Ectodermal cell (in vitro differentiated cells): Measurements from ENCODE around the gene NHERF2.

Experiments
- H3K27ac ChIP-seq: 2 replicates; pipeline ENCODE4 v1.7.0; 2013; ENCODE audit warnings: mild to moderate bottlenecking, low read depth, low read length; ENCODE audit not compliant: insufficient read depth, poor library complexity, severe bottlenecking
- H3K27me3 ChIP-seq: 2 replicates; pipeline ENCODE4 v1.7.0; 2013; ENCODE audit warnings: mild to moderate bottlenecking, low read length; ENCODE audit not compliant: insufficient read depth, control insufficient read depth, poor library complexity, severe bottlenecking
- H3K36me3 ChIP-seq: one replicate; pipeline ENCODE4 v1.7.0; 2013; ENCODE audit warnings: low read length; ENCODE audit not compliant: control insufficient read depth, insufficient read depth
- H3K4me1 ChIP-seq: one replicate; pipeline ENCODE4 v1.7.0; 2013; ENCODE audit warnings: low read length; ENCODE audit not compliant: control insufficient read depth, insufficient read depth
- H3K4me3 ChIP-seq: 2 replicates; pipeline ENCODE4 v1.7.0; 2013; ENCODE audit warnings: low read depth, low read length, control low read depth; ENCODE audit not compliant: insufficient read depth
- H3K9me3 ChIP-seq: 2 replicates; pipeline ENCODE4 v1.7.0; 2013; ENCODE audit warnings: mild to moderate bottlenecking, low read length, moderate library complexity; ENCODE audit not compliant: control insufficient read depth
- whole genome bisulfite sequencing, 2 experiments: methylation state at CpG; one replicate each; pipeline ENCODE4 v1.1.7; 2013; ENCODE audit warnings: missing lambda C conversion rate in 2 of 2; 5-methylcytosine and 5-hydroxymethylcytosine counted together

The NHERF2 gene

DNA sequence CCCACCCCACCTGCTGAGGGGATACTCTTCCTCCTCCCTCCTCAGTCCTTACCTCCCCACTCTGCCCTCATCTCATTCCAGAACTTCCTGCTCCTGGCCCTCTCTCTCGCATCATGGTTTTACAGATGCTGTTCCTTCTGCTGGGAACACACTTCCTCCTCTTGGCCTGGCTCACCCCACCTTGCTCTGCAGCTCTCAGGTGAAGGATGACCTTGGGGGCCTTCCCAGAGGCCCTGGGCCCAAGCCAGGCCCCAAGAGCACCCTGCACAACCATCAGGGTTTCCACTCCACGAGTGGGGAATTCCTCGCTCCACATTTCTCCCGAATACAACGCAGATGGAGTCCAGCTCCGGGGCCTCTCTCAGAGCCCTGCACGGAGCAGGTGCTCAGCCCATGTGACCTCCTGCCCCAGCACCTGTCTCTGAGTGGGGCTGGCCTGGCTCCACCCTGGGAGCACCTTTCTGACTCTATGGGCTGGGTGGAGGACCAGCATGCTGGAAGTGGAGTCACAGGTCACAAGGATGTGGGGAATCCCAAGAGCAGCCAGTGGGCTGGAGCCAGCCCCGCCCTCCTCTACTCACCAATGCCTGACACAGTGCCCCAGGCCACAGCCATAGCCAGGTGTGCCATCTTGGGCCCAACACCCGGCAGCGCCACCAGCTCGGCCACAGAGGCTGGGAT lies 16.4 kb downstream of the NHERF2 start:
- WGBS, 2 experiments: 96 to 97% methylated on average over 11 of the region's 11 CpGs
- Histone ChIP-seq H3K4me3 (no peak overlapping the region), H3K9me3 (no peaks in the 10 kb centered on the region), H3K36me3 (no peaks in the 10 kb centered on the region), H3K4me1 (no peaks in the 10 kb centered on the region), H3K27me3 (no peaks in the 10 kb centered on the region), H3K27ac (no peak overlapping the region)

DNA sequence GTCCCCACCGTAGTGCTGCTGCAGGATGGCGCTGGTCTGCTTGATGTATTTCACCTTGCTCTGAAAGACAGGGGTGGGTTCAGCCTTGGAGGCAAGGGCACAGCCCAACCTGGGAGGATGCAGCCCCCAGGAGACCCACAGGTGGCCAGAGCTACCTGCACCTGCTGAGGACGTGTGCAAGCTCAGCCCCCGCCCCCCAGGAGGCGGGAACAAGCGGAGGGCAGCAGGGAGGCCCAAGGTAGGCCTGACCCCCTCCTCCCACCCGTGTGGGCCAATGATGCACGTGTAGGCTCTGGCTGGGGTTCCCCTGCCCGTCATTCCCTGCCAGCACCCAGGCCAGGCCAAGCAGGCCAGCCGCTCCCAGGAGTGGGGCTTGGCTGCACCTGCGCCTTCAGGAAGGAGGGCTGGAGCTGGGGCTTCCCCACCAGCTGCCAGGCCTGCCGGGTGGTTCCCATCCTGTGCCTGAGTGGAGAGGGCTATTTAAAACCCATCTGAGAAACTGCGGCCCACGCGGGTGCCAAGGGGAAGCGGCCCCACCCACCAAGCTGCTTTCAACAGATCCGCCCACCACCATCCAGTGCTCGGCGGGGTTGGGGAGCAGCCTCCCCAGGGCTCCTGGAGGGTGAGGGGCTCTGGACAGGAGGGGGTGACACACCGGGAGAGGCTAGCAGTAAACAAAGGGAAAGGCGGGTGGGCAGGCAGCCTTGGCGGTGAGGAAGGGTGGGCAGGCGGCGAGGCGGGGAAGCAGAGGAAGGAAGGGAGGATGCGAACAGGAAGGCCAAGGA lies 17.2 kb downstream of the NHERF2 start:
- Histone ChIP-seq H3K27ac (no peak overlapping the region), H3K4me3 (no peak overlapping the region), H3K36me3 (no peaks in the 10 kb centered on the region), H3K27me3 (no peaks in the 10 kb centered on the region), H3K9me3 (no peaks in the 10 kb centered on the region), H3K4me1 (no peaks in the 10 kb centered on the region)
- WGBS, 2 experiments: 91 to 93% methylated on average over 26 of the region's 26 CpGs

DNA sequence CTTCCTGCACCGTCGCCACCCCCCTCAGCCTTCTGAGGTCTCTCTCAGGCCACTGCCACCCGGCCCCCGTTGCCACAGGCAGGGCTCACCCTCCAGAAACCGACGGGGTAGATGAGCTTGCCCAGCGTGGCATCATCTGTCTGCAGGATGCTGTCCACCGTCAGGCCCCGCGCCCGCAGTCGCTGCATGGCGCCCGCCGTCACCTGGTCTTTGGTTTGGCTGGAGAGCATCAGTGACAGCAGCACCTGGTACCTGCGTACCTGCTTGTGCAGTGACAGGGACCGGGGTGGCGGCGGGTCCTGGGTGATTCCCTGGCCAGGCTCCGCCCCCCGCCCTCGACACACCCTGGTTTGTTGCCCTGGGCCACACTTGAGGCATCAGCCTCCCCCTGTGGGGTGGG lies 17.8 kb downstream of the NHERF2 start:
- Histone ChIP-seq H3K27ac (no peak overlapping the region), H3K4me3 (no peak overlapping the region), H3K4me1 (no peaks in the 10 kb centered on the region), H3K36me3 (no peaks in the 10 kb centered on the region), H3K27me3 (no peaks in the 10 kb centered on the region), H3K9me3 (no peaks in the 10 kb centered on the region)
- 94 to 96% methylated on average over 22 of the region's 22 CpGs for WGBS, 2 experiments

DNA sequence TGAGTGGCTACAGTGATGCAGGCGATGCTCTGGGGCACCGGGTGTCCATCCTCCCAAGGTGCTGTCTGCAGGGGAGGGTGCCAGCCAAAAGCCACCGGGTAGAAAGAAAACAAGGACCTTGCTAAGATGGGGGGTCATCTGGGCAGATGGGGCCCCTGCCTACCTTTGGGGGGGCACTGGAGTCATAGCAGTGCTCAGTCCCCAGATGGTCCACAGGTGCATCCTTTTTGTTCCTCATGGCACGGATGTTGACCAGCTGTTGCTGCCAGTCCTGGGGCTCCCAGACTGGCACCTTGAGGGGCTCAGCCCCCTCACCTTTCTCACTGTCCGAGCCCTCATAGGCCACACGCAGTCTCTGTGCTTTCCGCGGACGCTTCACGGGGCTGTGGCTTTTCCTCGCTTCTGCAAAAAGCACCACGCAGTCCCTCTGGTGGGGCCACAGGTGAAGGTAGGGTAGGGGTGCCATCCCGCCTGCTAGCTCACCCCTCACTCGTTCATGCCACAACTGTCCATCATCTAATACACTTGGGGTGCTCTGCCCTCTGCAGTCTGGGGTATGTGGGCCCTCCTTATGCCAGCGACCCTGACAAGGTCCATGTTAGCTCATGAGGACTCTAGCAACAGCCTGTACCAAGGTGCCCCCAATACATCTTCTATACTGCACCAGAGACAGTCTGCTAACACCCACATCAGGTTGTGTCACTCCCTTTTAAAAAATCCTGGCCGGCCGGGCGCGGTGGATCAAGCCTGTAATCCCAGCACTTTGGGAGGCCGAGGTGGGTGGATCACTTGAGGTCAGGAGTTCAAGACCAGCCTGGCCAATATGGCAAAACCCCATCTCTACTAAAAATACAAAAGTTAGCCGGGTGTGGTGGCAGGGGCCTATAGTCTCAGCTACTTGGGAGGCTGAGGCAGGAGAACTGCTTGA lies 19.5 kb downstream of the NHERF2 start:
- Histone ChIP-seq H3K4me1 (no peaks in the 10 kb centered on the region), H3K27me3 (no peaks in the 10 kb centered on the region), H3K36me3 (no peaks in the 10 kb centered on the region), H3K27ac (no peak overlapping the region), H3K9me3 (no peaks in the 10 kb centered on the region), H3K4me3 (no peak overlapping the region)
- WGBS, 2 experiments: 92 to 94% methylated on average over 21 of the region's 21 CpGs

DNA sequence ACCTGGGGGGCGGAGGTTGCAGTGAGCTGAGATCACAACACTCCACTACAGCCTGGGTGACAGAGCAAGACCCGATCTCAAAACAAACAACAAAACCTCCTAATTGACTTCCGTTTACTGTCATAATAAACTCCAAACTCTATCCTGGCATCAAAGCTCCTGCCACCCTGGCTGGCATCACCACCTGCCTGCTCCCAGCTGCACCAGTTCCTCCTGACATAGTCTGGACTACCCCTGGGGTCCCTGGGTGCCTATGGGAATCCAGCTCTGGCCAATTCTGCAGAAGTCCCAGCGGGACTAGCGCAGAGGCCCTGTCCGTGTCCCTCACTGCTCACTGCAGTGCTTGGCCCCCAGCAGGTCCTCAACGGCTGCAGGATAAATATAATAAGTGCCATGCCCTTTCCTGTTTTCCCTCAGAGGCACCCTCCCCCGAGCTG lies 20.2 kb downstream of the NHERF2 start:
- Histone ChIP-seq H3K27me3 (no peaks in the 10 kb centered on the region), H3K9me3 (no peaks in the 10 kb centered on the region), H3K4me3 (peak overlapping the region; percentile 92), H3K36me3 (no peaks in the 10 kb centered on the region), H3K4me1 (no peaks in the 10 kb centered on the region), H3K27ac (no peak overlapping the region)
- 40 to 44% methylated on average over 8 of the region's 8 CpGs for WGBS, 2 experiments

DNA sequence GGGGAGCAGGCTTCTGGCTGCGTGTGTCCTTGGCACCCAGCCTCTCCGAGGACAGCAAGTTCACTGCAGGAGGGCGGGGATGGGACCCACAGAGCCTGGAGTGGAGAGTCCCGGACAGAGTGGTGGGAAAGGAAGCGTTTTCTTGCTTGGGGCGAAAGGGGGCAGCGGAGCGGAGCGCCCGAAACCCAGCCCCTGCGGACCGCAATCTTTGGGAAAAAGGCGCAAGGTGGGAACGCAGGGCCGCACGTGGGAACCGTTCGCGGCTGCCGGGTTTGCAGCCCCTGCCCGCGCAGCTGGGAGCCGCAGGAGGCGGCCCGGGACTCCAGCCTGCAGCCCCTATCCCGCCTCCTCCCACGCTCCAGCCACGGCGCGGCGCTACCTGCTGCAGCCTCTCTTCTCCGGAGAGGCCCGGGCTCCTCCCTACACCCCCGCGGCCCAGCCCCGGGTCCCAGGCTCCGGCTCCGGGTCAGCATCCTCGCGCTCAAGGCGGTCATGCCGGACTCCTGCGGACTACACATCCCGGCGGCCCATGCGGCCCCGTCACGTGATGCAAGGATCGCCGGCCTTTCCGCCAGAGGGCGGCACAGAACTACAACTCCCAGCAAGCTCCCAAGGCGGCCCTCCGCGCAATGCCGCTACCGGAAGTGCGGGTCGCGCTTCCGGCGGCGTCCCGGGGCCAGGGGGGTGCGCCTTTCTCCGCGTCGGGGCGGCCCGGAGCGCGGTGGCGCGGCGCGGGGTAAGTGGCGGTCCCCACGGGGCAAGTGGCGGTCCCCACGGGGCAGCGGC lies 20.8 kb downstream of the NHERF2 start, which contains the start of the genes NTHL1 and TSC2:
Gene NTHL1, minus strand, starts transcription at position 505 of the 786 bp plus-strand sequence. Its CDS starts 11 bp downstream, at position 494.
Gene TSC2, plus strand, starts transcription at position 656 of the 786 bp plus-strand sequence. CDS start 631 bp downstream, outside the sequence.
- WGBS, 2 experiments: 0 to 1% methylated on average over 81 of the region's 81 CpGs
- Histone ChIP-seq H3K9me3 (no peaks in the 10 kb centered on the region), H3K4me3 (peak within 1 kb of the TSS; percentile 92), H3K4me1 (no peaks in the 10 kb centered on the region), H3K27ac (no peak within 1 kb of the TSS), H3K27me3 (no peaks in the 10 kb centered on the region), H3K36me3 (no peaks in the 10 kb centered on the region)

DNA sequence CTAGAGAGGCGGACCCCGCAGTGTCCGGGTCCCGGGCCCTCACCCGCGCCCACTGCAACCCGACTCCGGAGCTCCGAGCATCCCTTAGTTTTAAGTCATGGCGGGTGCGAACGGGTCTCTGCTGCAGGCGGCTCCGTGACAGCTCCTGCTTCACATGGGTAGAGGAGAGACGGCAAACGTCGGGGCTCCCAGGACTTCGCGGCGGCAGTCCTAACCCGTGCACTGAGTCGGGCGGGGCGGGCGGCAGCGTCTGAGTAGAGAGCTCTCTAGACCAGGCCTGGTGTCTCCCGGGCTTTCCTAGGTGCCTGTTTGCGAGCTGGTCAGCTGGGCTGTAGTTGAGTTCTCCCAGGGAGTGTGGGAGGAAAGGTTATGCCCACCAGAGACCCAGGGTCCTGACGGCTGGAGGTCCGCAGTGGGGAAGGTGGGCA lies 21.4 kb downstream of the NHERF2 start:
- Histone ChIP-seq H3K4me3 (peak overlapping the region; percentile 92), H3K4me1 (no peaks in the 10 kb centered on the region), H3K27ac (no peak overlapping the region), H3K36me3 (peaks cover 4% of the 10 kb centered on the region), H3K27me3 (no peaks in the 10 kb centered on the region), H3K9me3 (no peaks in the 10 kb centered on the region)
- WGBS, 2 experiments: 2 to 3% methylated on average over 30 of the region's 30 CpGs

DNA sequence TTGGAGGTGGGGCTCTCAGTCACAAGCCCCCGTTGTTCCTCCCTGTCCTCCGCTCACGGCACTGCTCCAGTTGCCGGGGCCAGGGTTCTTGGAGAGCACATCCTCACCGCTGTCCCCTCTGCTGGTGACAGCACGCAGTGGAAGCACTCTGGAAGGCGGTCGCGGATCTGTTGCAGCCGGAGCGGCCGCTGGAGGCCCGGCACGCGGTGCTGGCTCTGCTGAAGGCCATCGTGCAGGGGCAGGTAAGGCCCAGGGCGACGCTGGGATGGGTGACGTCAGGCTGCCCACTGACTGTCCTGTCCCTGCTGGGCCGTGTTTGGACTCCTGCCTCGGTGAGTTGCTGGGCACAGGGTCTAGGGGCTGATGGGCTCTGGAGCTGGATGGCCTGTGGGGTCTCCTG lies 26.5 kb downstream of the NHERF2 start:
- 96% methylated on average over 21 of the region's 21 CpGs for WGBS, 2 experiments
- H3K4me3 ChIP-seq: no peak overlapping the region
- H3K27ac ChIP-seq: no peak overlapping the region
- H3K36me3 ChIP-seq: peaks cover 11% of the 10 kb centered on the region
- peaks cover 4% of the 10 kb centered on the region for H3K4me1 ChIP-seq
- H3K9me3 ChIP-seq: no peaks in the 10 kb centered on the region
- H3K27me3 ChIP-seq: no peaks in the 10 kb centered on the region

DNA sequence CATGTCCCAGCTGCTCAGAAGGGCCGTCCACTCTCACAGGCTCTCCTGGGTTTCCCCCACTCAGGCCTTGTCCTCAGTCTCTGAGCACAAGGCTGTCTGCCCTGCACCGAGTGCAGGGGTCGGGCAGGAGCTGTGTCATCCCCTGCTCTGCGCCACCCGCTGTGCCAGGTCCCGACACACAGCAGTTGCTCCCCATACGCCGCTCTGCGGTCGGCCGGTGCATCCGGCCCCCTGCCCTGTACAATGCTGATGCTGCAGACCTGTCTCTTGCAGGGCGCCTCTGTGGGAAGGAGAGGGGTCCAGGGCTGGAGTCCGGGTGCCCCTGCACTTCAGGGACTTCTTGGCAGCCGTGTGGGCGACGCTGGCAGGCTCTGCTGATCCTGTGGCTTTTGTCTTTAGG lies 27.2 kb downstream of the NHERF2 start:
- Histone ChIP-seq H3K27ac (no peak overlapping the region), H3K4me3 (no peak overlapping the region), H3K27me3 (no peaks in the 10 kb centered on the region), H3K9me3 (no peaks in the 10 kb centered on the region), H3K36me3 (peaks cover 11% of the 10 kb centered on the region), H3K4me1 (peaks cover 11% of the 10 kb centered on the region)
- WGBS, 2 experiments: 95% methylated on average over 17 of the region's 17 CpGs
